Small intestine (tissue), 7 donors: ENCODE measurements around the gene CFAP61. TPM values are rescaled to one million over a fixed set of nuclear protein-coding genes. Genes with fewer than 3 reads are reported as not detected.
A peak's percentile ranks its signal among the peaks of the same experiment; 100 is the strongest.

Experiments
- DNase-seq, 2 donors: peaks; one replicate each; pipeline versions ENCODE4 v3.0.0 to v3.0.0-alpha.2; 2013
- FAIRE-seq: peaks from 2 replicates; lab custom pipeline; 2012; peaks lifted over from hg19 to GRCh38; lab: Jason Lieb, UNC
- H3K27ac ChIP-seq, 3 donors: one replicate each; pipeline ENCODE4 v1.5.1; 2013; ENCODE audit warnings: low read length in 2 of 3, mild to moderate bottlenecking in 2 of 3, control low read depth in 1 of 3, inconsistent platforms in 1 of 3, low read depth in 1 of 3, moderate library complexity in 1 of 3
- H3K27me3 ChIP-seq, 3 donors: one replicate each; pipeline ENCODE4 v1.6.1; 2013; ENCODE audit warnings: low read length in 3 of 3, inconsistent platforms in 1 of 3; ENCODE audit not compliant: control insufficient read depth in 3 of 3, insufficient read depth in 3 of 3
- H3K36me3 ChIP-seq, 3 donors: one replicate each; pipeline ENCODE4 v1.6.1; 2013; ENCODE audit warnings: low read length in 3 of 3, inconsistent platforms in 1 of 3, low read depth in 1 of 3, mild to moderate bottlenecking in 1 of 3, moderate library complexity in 1 of 3; ENCODE audit not compliant: control insufficient read depth in 3 of 3, insufficient read depth in 2 of 3
- H3K4me1 ChIP-seq, 3 donors: one replicate each; pipeline ENCODE4 v1.6.1; 2013; ENCODE audit warnings: low read length in 2 of 3, inconsistent platforms in 1 of 3, low read depth in 1 of 3, mild to moderate bottlenecking in 1 of 3, moderate library complexity in 1 of 3; ENCODE audit not compliant: control insufficient read depth in 3 of 3, insufficient read depth in 2 of 3
- H3K4me3 ChIP-seq, 3 donors: one replicate each; pipeline ENCODE4 v1.5.1; 2013; ENCODE audit warnings: low read length in 3 of 3, control low read depth in 1 of 3, inconsistent platforms in 1 of 3, low read depth in 1 of 3, mild to moderate bottlenecking in 1 of 3, moderate library complexity in 1 of 3
- H3K9me3 ChIP-seq, 2 donors: one replicate each; pipeline ENCODE4 v1.6.1; 2013; ENCODE audit warnings: low read depth in 1 of 2, low read length in 1 of 2; ENCODE audit not compliant: control insufficient read depth in 2 of 2, insufficient read depth in 1 of 2
- WGBS, 3 donors: extraction: QIAGEN DNeasy Blood & Tissue Kit; methylation state at CpG; one replicate each; pipeline ENCODE4 v1.1.7; 2013; 5-methylcytosine and 5-hydroxymethylcytosine counted together
- polyA plus RNA-seq, 4 donors: library from polyadenylated mRNA; stranded (reverse) in 3 of 4; unstranded in 1 of 4; fragments of 200-250 nt in 3 of 4; fragments of 120-200 nt in 1 of 4; gene quantifications; one replicate each; pipeline versions ENCODE4 v1.2.1 to v1.2.3, GENCODE V29; 2013
- donor health status: healthy with polysubstance abuse.
- donor health status: control.
- donor health status: control.
- donor health status: Bipolar disorder and iron deficiency.
- donor health status: healthy.

Gene CFAP61
- polyA plus RNA-seq, 4 donors, result 0.18 TPM; not detected in 2

- Histone ChIP-seq H3K36me3 (no peaks in the 10 kb centered on the region), H3K27ac (no peak overlapping the region), H3K4me3 (no peak overlapping the region), H3K4me1 (peaks cover 0 to 4% (median 2%) of the 10 kb centered on the region in 3 donors), H3K9me3 (no peaks in the 10 kb centered on the region), H3K27me3 (peaks cover 37 to 75% (median 43%) of the 10 kb centered on the region in 3 donors)
- WGBS, 3 donors, result 9 to 15% (median 13%) methylated on average over 18 of the region's 18 CpGs
- DNase-seq (no peak), FAIRE-seq (no peak)
Measured at GRCh38 chr20:20365480-20366161, 313.3 kb downstream of the CFAP61 start.

GRCh38 chr20:20366551-20366875 lies 314.2 kb downstream of the CFAP61 start:
- DNase-seq (no peak), FAIRE-seq (no peak)
- H3K9me3 ChIP-seq, result no peaks in the 10 kb centered on the region
- H3K27ac ChIP-seq, result peak overlapping the region in 1 of 3 donors; percentile 53
- peaks cover 37 to 77% (median 42%) of the 10 kb centered on the region in 3 donors for H3K27me3 ChIP-seq
- H3K4me1 ChIP-seq, result peaks cover 0 to 4% (median 2%) of the 10 kb centered on the region in 3 donors
- no peaks in the 10 kb centered on the region for H3K36me3 ChIP-seq
- H3K4me3 ChIP-seq, result no peak overlapping the region
- 4 to 7% (median 5%) methylated on average over 18 to 19 of the region's 19 CpGs for WGBS, 3 donors

- Histone ChIP-seq H3K9me3 (no peaks in the 10 kb centered on the region), H3K27ac (peak overlapping the region in 1 of 3 donors; percentile 53), H3K36me3 (no peaks in the 10 kb centered on the region), H3K4me1 (peaks cover 0 to 4% (median 2%) of the 10 kb centered on the region in 3 donors), H3K4me3 (peak overlapping the region in 2 of 3 donors; percentile 13 to 35), H3K27me3 (peaks cover 37 to 79% (median 39%) of the 10 kb centered on the region in 3 donors)
- no peak for FAIRE-seq
- 2 to 4% (median 2%) methylated on average over 61 to 63 of the region's 63 CpGs for WGBS, 3 donors
- DNase-seq, result peak in 1 of 2 donors; percentile 32
Measured at GRCh38 chr20:20366876-20367574, 314.7 kb downstream of the CFAP61 start.

GRCh38 chr20:20367575-20368417 lies 315.5 kb downstream of the CFAP61 start, which contains the start of gene INSM1:
Gene INSM1, plus strand, starts transcription at chr20:20368104. Its CDS starts 164 bp downstream, at chr20:20368268.
- 1 to 3% (median 1%) methylated on average over 58 to 108 of the region's 108 CpGs for WGBS, 3 donors
- H3K27me3 ChIP-seq, result peaks cover 37 to 77% (median 41%) of the 10 kb centered on the region in 3 donors
- peaks cover 0 to 4% (median 2%) of the 10 kb centered on the region in 3 donors for H3K4me1 ChIP-seq
- FAIRE-seq (no peak), DNase-seq (peak in 1 of 2 donors; percentile 48)
- no peaks in the 10 kb centered on the region for H3K36me3 ChIP-seq
- H3K4me3 ChIP-seq, result peak within 1 kb of the TSS; percentile 13 to 35 (median 22)
- H3K9me3 ChIP-seq, result no peaks in the 10 kb centered on the region
- peak within 1 kb of the TSS in 1 of 3 donors; percentile 53 for H3K27ac ChIP-seq

GRCh38 chr20:20368418-20369249 lies 316.3 kb downstream of the CFAP61 start:
- Histone ChIP-seq H3K4me1 (peaks cover 0 to 4% (median 2%) of the 10 kb centered on the region in 3 donors), H3K27me3 (peaks cover 36 to 77% (median 42%) of the 10 kb centered on the region in 3 donors), H3K36me3 (no peaks in the 10 kb centered on the region), H3K9me3 (no peaks in the 10 kb centered on the region), H3K27ac (no peak overlapping the region), H3K4me3 (peak overlapping the region in 2 of 3 donors; percentile 22 to 35)
- FAIRE-seq (no peak), DNase-seq (peak in 1 of 2 donors; percentile 56)
- WGBS, 3 donors, result 0 to 1% (median 1%) methylated on average over 60 to 130 of the region's 130 CpGs

GRCh38 chr20:20369250-20370093 lies 317.1 kb downstream of the CFAP61 start:
- Histone ChIP-seq H3K36me3 (no peaks in the 10 kb centered on the region), H3K27me3 (peaks cover 30 to 77% (median 38%) of the 10 kb centered on the region in 3 donors), H3K4me3 (peak overlapping the region in 2 of 3 donors; percentile 35), H3K27ac (no peak overlapping the region), H3K4me1 (peaks cover 0 to 4% (median 2%) of the 10 kb centered on the region in 3 donors), H3K9me3 (no peaks in the 10 kb centered on the region)
- no peak for FAIRE-seq
- 0 to 2% (median 2%) methylated on average over 65 to 86 of the region's 86 CpGs for WGBS, 3 donors
- peak; percentile 40 to 66 for DNase-seq

- WGBS, 3 donors, result 9 to 20% (median 16%) methylated on average over 10 of the region's 10 CpGs
- Histone ChIP-seq H3K9me3 (no peaks in the 10 kb centered on the region), H3K4me3 (peak overlapping the region in 1 of 3 donors; percentile 35), H3K36me3 (no peaks in the 10 kb centered on the region), H3K27ac (no peak overlapping the region), H3K4me1 (peaks cover 0 to 4% (median 2%) of the 10 kb centered on the region in 3 donors), H3K27me3 (peaks cover 27 to 76% (median 35%) of the 10 kb centered on the region in 3 donors)
- DNase-seq (no peak), FAIRE-seq (no peak)
Measured at GRCh38 chr20:20370094-20370575, 317.8 kb downstream of the CFAP61 start.
